ENCODE measurements around the gene ST8SIA2. TPM values are rescaled to one million over a fixed set of nuclear protein-coding genes. Genes with fewer than 3 reads are reported as not detected.

The ST8SIA2 gene
- polyA plus RNA-seq, 1 donor from 2014 or later: 24.0 TPM

DNA sequence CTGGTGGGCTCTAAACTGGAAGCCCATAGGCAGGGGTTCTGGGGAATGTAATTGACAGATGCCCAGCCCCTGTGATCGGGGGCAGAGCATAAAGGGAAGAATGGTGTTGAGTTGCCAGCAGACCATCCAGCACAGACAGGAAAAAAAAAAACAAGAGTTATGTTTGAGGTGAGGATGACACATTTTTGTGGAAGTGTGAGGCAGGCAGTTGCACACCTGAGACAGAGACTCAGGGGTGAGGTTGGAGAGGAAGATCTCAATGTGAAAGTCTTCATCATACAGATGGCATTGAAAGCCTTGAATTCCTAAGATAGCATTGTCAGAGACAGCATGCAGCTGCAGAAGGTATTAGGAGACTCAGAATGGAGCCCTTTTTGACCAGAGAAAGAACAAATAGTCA lies 18.6 kb upstream of the ST8SIA2 start:
- H3K36me3 ChIP-seq (ENCODE audit: insufficient read depth, low read length): no peaks in the 10 kb centered on the region
- H3K27ac ChIP-seq (ENCODE audit: low read length): no peak overlapping the region
- H3K9me3 ChIP-seq (ENCODE audit: low read length): no peaks in the 10 kb centered on the region
- no peak overlapping the region for H3K9ac ChIP-seq (ENCODE audit: low read length)
- H3K4me3 ChIP-seq (ENCODE audit: low read length): no peak overlapping the region
- no peaks in the 10 kb centered on the region for H4K20me1 ChIP-seq (ENCODE audit: insufficient read depth)
- H3K27me3 ChIP-seq (ENCODE audit: insufficient read depth, low read depth, low read length): no peaks in the 10 kb centered on the region
- no peaks in the 10 kb centered on the region for H3F3A ChIP-seq (ENCODE audit: insufficient read depth, low read length, poor library complexity, severe bottlenecking)
- no peak overlapping the region for H2AFZ ChIP-seq (ENCODE audit: low read depth, low read length)
- TF ChIP-seq, protein P1, sequence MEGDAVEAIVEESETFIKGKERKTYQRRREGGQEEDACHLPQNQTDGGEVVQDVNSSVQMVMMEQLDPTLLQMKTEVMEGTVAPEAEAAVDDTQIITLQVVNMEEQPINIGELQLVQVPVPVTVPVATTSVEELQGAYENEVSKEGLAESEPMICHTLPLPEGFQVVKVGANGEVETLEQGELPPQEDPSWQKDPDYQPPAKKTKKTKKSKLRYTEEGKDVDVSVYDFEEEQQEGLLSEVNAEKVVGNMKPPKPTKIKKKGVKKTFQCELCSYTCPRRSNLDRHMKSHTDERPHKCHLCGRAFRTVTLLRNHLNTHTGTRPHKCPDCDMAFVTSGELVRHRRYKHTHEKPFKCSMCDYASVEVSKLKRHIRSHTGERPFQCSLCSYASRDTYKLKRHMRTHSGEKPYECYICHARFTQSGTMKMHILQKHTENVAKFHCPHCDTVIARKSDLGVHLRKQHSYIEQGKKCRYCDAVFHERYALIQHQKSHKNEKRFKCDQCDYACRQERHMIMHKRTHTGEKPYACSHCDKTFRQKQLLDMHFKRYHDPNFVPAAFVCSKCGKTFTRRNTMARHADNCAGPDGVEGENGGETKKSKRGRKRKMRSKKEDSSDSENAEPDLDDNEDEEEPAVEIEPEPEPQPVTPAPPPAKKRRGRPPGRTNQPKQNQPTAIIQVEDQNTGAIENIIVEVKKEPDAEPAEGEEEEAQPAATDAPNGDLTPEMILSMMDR (IDR thresholded peaks at IDR 0.05; ENCODE audit: poor library complexity, severe bottlenecking): no peak
- TF ChIP-seq, protein P2, sequence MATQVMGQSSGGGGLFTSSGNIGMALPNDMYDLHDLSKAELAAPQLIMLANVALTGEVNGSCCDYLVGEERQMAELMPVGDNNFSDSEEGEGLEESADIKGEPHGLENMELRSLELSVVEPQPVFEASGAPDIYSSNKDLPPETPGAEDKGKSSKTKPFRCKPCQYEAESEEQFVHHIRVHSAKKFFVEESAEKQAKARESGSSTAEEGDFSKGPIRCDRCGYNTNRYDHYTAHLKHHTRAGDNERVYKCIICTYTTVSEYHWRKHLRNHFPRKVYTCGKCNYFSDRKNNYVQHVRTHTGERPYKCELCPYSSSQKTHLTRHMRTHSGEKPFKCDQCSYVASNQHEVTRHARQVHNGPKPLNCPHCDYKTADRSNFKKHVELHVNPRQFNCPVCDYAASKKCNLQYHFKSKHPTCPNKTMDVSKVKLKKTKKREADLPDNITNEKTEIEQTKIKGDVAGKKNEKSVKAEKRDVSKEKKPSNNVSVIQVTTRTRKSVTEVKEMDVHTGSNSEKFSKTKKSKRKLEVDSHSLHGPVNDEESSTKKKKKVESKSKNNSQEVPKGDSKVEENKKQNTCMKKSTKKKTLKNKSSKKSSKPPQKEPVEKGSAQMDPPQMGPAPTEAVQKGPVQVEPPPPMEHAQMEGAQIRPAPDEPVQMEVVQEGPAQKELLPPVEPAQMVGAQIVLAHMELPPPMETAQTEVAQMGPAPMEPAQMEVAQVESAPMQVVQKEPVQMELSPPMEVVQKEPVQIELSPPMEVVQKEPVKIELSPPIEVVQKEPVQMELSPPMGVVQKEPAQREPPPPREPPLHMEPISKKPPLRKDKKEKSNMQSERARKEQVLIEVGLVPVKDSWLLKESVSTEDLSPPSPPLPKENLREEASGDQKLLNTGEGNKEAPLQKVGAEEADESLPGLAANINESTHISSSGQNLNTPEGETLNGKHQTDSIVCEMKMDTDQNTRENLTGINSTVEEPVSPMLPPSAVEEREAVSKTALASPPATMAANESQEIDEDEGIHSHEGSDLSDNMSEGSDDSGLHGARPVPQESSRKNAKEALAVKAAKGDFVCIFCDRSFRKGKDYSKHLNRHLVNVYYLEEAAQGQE (IDR thresholded peaks at IDR 0.05; ENCODE audit: borderline replicate concordance): no peak
- TF ChIP-seq MXI1 (conservative IDR thresholded peaks at IDR 0.05; ENCODE audit: poor library complexity, severe bottlenecking) (no peak), EP300 (conservative IDR thresholded peaks at IDR 0.05; ENCODE audit: poor library complexity, severe bottlenecking) (no peak), POLR2AphosphoS5 (IDR thresholded peaks at IDR 0.05) (no peak), SMC3 (conservative IDR thresholded peaks at IDR 0.05; ENCODE audit: poor library complexity) (no peak), EZH2 (IDR thresholded peaks at IDR 0.05; ENCODE audit: borderline replicate concordance, insufficient read depth, low read length, poor library complexity, severe bottlenecking) (no peak), RAD21 (conservative IDR thresholded peaks at IDR 0.05) (no peak), TAF1 (IDR thresholded peaks at IDR 0.05; ENCODE audit: low read depth) (no peak)
- H3K79me2 ChIP-seq (replicated peaks; ENCODE audit: insufficient read depth, low read length): no peaks in the 10 kb centered on the region
- H3K4me2 ChIP-seq (ENCODE audit: low read length): no peak overlapping the region
- no peaks in the 10 kb centered on the region for H3K9me2 ChIP-seq (ENCODE audit: insufficient read depth, low read length)

DNA sequence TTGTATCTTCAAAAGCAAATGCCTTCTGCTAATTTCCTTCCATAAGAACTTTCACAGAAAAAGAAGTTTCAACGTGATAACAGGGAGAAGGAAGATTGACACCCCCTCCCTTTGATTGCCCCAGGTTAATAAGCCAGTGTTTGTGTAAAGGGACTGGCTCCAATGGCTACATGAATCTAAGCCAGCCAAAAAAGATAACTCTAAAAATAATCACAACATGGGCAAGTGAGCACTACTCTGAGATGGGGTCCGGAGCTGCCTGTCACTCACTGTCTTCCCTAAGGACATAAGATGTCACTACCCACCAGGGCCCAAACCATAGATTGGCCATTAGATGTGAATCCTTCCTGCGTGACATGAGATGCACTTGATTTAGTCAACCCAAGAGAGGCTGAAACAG lies 17.6 kb upstream of the ST8SIA2 start:
- no peak for TF ChIP-seq MXI1 (conservative IDR thresholded peaks at IDR 0.05; ENCODE audit: poor library complexity, severe bottlenecking)

More for the DNA sequence above, 17.6 kb upstream of the ST8SIA2 start:
- Histone ChIP-seq H3K9ac (ENCODE audit: low read length) (no peak overlapping the region), H3K4me2 (ENCODE audit: low read length) (no peak overlapping the region), H3K27me3 (ENCODE audit: insufficient read depth, low read depth, low read length) (no peaks in the 10 kb centered on the region), H3K9me2 (ENCODE audit: insufficient read depth, low read length) (no peaks in the 10 kb centered on the region), H3F3A (ENCODE audit: insufficient read depth, low read length, poor library complexity, severe bottlenecking) (no peaks in the 10 kb centered on the region), H3K9me3 (ENCODE audit: low read length) (no peaks in the 10 kb centered on the region), H2AFZ (ENCODE audit: low read depth, low read length) (no peak overlapping the region), H3K27ac (ENCODE audit: low read length) (no peak overlapping the region), H4K20me1 (ENCODE audit: insufficient read depth) (no peaks in the 10 kb centered on the region), H3K79me2 (replicated peaks; ENCODE audit: insufficient read depth, low read length) (no peaks in the 10 kb centered on the region), H3K4me3 (ENCODE audit: low read length) (no peak overlapping the region), H3K36me3 (ENCODE audit: insufficient read depth, low read length) (no peaks in the 10 kb centered on the region)

Measured in neural cell (in vitro differentiated cells).